CD1c-positive myeloid dendritic cell (primary cell): ENCODE results near the gene PLCD4.
A peak's percentile ranks its signal among the peaks of the same experiment; 100 is the strongest.

Experiments
- DNase-seq: peaks from one replicate; pipeline ENCODE4 v3.0.0-alpha.2; 2016; ENCODE audit errors: extremely low spot score

Gene PLCD4

DNA sequence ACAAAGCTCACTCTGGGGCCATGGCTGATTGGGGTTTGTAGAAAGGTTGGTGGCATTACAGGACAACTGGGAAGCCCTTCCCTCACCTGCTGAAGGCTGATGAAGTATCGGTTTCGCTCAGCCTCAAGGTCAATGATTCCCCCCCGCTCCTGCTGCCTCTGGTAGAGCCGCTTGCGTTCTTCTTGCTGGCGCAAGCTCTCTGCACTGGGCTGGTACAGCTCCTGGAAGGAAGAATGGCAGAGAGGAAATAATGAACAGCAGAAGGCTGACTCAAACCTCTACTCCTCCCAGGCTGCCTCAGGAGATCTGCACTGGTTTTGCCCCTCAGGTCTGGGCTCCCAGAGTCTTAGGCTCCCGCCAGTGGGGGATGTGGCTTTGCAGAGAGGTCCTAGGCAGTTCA is 57.0 kb downstream of the PLCD4 start:
- DNase-seq = no peak

DNA sequence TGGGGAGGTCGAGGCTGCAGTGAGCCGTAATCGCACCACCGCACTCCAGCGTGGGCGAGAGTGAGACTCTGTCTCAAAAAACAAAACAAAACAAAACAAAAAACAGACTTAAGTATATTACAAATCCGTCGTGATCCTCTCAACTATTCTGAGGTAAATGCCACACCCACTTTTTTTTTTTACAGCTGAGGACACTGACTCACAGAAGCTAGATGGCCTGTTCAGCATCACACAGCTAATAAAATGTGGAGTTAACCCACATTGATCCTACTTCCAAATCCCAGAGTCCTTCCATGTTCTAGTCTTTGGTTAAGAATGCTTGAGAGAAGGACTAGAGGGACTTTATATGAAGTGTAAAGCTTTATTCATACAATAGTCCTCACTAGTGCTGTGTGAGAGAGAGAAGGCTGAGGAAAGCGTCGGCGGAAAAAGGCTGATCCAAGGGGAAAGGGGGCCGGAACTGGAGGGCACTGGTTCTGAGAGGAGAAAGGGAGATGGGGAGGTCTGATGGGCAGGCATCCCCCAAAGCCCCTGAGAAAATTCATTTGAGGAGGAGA is 63.5 kb downstream of the PLCD4 start:
- DNase-seq = peak; percentile 12

DNA sequence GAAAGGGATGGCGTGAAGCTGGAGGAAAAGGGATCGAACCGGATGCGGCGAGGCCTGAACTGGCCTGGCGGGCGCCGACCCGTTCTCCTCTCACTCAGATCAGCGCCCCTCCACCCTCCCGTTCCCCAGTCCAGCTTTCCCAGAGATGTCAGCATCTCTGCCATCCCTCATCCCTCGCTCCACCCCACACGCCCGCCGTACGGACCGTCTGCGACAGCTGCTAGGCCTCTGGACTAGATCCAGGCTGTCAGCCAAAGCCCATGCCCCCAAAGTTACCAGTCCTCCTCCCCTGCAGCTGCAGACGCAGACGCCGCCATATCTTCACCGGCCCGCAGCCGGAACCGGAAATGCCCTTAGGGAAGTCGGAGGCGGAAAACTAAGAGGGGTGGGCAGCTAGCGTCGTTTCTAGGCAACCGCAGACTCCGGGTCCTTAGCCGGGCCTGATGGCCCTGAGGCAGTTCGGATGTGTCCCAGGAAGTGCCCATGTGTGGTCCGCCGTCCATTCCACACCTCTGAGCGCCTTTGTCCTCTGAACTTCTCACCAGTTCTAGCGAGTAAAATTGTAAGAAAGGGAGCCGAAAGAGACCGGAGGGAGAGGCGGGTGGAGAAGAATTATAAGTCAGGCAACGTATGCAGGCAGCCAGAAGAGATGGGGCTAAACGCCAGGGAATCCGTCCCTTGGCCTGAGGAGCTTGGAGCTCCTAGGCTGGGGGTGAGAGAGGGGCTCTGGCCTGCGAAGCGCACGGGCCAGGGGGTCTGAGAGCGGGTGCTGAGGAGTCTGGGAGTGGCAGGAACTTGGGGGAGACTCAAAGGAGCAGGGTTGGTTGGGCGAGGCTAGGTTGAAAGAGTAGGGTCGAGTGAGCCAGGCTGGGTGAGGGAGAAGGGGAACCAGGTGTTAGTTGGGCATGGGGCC is 64.2 kb downstream of the PLCD4 start, which contains the start of the genes RNF25 and STK36:
Gene RNF25 (minus strand): TSS at position 349 of the 913 bp plus-strand sequence. CDS start 32 bp downstream, at position 317.
Gene STK36 (plus strand): TSS at position 433 of the 913 bp plus-strand sequence. CDS start 744 bp downstream, outside the sequence.
- peak; percentile 85 for DNase-seq

DNA sequence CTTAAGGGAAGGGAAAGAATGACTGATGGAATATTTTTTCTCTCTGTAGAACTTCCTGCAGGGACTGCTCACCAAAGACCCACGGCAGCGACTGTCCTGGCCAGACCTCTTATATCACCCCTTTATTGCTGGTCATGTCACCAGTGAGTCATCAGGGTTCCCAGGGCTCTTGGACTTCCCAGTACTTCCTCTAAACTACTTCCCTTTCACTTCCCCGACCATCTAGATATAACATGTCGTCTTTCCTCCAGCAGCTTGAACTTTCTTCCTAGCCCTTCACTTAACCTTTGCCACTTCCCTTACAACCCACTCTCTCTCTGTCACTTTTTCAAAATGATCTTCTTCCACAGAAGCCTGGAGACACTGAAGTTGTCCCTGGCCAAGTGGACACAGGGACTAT is 71.4 kb downstream of the PLCD4 start:
- peak; percentile 85 for DNase-seq

DNA sequence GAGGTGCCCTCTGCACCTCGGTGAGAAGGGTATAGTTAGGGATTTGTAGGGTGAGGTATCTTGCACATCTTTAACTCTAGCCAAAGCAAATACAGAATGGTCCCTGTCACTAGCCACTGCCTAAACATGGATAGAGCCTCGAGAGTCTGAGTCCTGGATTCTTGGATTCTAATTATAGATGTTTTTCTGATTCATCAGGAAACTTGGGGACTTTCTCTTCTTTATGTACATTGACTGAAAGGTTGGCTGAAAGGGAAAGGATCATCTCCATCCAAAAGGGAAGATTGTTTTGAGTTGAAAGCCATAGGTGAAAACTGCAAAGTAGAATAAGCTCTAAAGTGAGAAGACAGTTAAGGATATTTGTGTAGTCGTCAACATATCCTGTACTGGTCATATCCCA is 72.4 kb downstream of the PLCD4 start:
- DNase-seq = no peak
